Raji (cell line): Measurements from ENCODE around the gene RAB38.

Experiments
- POLR2A ChIP-seq: IDR thresholded peaks from 2 replicates; pipeline ENCODE4 v1.6.1; 2011; ENCODE audit warnings: low read depth, low read length, control low read depth; ENCODE audit not compliant: insufficient read depth

The RAB38 gene

DNA sequence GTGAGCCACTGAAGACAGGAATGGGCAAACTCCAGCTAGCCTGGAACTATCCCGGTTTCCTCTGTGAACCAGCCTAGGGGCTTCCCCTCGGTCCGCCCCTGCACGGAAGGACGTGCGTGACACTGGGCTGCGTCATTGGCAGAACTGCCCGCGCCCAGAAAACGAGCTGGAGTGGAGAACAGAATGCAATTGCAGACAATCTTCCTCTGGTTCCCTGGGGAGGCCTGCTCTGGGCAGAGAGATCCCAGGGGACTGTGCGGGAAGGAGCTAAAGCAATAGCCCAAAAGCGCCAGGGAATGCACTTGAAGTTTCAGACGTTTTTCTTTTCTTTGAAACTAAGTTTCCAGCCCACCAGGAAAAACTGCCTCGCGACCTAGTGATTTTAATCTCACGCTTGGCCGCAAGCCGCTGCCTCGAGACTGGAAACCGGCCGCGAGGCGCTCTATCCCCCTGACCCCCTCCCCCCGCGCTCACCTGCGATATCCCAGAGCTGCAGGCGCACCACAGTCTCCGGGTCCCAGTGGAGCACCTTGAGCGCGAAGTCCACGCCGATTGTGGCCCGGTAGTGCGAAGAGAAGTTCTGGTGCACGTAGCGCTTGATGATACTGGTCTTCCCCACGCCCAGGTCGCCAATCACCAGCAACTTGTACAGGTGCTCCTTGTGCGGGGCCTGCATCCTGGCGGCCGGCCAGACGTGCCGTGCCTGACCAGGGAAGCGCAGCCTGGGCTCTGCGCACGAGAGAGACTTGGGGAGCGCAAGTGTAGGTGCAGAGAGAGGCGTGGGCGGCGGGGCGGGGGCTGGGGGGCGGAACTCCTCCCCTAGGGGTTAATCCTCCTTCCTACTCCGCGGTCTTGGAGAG lies at the start of gene RAB38:
Gene RAB38, minus strand, starts transcription at position 735 of the 860 bp plus-strand sequence. Its CDS starts 59 bp downstream, at position 676.
- no peak for TF ChIP-seq POLR2A

DNA sequence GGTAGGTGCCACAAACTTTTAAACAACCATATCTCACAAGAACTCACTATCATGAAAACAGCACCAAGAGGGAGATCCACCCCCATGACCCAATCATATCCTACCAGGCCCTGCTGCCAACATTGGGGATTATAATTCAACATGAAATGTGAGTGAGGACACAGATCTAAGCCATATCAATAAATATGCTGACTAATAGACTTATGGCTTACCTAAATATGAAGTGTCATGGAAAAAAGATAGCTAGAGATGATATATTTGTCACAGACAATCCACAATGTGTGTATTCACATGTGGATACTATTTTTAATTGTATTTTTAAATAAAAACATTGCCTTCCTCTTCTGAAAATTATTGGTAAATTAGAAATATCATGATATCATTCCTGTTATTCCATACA lies 38.2 kb upstream of the RAB38 start:
- no peak for TF ChIP-seq POLR2A

DNA sequence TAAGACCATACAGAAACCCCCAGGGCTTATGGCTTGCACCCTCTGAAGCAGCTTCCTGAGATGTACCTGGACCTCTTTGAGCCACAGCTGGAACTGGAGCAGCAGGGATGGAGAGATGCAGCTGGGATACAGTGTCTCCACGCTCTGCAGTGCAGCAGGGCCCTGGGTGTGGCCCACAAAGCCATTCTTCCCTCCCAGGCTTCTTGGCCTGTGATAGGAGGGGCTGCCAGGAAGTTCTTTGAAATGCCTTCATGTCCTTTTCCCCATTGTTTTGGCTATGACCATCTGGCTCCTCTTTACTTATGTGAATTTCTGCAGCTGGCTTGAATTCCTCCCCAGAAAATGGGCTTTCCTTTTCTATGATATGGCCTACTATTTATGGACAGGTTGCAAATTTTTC lies 37.1 kb upstream of the RAB38 start:
- no peak for TF ChIP-seq POLR2A

DNA sequence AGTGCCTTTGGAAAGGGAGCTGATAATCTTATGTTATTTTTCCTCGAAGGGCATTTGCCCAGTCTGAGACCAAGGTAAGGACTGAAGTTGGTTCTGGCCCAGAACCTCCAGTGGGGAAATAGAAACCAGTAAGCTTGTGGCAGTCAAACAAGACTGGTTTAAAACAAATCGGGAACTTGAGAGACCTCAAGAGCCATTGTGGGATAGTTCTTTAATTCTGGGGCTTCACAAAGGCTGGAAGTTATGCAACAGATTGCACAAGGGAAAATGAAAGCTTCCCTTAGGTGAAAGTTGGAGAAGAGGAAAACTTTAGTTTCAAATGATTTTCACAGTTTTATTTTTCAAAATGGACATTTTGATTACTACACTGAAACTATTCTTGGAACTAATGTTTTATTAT lies 33.5 kb upstream of the RAB38 start:
- TF ChIP-seq POLR2A, result no peak

DNA sequence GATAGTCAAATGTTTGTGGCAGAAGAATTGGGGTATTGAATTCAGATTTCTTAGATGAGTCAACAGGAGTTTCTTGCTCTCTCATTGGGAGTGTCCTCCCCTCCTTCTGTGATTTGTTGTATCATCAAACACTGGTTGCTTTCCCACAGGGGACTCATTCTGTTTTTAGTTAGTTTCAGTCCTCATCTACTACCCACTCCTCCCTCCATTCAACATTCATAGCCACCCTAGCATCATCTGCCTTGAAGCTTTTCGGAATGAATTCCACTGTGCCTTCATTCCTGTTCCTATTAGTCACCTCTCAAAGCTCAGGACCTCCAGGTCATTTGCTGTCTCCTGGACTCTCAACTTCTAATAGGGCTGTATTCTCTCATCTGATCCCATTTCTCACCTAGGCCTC lies 31.5 kb upstream of the RAB38 start:
- no peak for TF ChIP-seq POLR2A

DNA sequence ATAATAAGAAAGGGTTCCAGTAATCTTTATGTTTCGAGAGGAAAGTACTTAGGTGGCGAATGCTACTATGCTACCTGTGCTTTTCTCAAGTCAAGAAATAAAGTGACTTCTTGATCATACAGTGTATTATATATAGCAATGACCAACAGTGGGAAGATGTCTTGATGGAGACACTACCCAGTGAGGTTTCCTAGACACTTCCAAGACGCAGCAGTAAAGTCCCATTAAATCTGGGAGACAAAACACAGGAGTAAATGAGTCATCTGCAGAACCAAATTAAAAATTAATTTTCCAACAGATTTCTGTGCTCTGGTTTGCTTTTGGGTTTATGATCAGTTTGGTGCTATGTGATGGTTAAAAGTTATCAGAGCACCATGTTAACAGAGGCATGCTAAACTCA lies 29.1 kb upstream of the RAB38 start:
- TF ChIP-seq POLR2A, result no peak

DNA sequence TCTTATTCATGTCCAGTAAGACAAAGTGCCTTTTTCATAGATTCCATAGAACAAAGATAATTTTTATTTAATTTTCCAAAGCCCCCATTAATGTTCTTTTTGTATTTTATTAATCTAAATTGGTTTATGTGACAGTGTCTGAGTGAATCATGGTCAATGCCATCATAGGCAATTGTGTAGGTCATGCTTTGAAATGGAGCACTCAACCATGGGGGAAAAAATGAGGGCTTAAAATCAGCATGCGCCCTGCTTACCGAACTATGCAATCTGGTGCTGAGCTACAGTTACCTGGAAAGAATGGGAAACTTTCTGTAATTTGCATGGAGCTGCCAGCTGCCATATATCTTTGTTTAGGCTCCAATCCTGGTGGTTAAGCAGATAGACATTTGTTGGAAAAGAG lies 28.4 kb upstream of the RAB38 start:
- no peak for TF ChIP-seq POLR2A

DNA sequence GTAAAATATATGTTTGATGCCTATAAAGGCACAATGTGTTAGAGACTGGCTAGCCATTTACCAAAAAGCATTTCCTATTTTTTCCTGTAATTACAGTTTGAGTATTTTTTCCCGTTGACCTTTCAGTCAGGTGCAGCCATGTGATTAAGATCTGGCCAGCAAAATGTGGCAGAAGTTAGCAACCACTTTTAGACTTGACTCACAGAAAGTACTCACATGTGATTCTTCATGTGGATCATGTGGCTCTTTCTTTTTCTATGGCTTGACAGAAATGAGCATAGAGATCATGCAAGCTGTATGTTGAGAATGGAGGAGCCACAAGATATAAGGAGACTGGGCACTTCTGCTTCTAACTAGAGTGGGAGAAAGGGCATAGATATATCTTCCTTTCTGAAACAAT lies 27.3 kb upstream of the RAB38 start:
- TF ChIP-seq POLR2A, result no peak

DNA sequence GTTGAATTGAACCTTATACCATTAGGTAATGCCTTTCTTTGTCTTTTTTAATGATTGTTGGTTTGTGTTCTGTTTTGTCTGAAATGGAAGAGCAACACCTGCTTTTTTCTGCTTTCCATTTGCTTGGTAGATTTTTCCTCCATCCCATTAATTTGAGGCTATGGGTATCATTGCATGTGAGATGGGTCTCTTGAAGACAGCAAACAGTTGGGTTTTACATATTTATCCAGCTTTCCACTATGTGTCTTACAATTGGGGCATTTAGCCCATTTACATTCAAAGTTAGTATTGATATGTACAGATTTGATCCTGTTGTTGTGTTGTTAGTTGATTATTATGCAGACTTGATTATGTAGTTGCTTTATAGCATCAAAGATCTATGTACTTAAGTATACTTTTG lies 21.1 kb upstream of the RAB38 start:
- TF ChIP-seq POLR2A, result no peak

DNA sequence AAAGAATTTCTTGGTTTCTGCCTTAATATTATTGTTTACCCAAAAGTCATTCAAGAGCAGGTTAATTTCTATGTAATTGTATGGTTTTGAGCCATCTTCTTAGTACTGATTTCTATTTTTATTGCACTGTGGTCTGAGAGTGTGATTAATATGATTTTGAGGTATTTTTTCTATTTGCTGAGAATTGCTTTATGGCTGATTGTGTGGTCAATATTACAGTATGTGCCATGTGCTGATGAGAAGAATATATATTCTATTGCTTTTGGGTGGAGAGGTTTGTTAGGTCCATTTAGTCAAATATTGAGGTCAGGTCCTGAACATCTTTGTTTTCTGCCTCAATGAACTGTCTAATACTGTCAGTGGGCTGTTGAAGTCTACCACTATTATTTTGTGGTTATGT lies 20.7 kb upstream of the RAB38 start:
- TF ChIP-seq POLR2A, result no peak

DNA sequence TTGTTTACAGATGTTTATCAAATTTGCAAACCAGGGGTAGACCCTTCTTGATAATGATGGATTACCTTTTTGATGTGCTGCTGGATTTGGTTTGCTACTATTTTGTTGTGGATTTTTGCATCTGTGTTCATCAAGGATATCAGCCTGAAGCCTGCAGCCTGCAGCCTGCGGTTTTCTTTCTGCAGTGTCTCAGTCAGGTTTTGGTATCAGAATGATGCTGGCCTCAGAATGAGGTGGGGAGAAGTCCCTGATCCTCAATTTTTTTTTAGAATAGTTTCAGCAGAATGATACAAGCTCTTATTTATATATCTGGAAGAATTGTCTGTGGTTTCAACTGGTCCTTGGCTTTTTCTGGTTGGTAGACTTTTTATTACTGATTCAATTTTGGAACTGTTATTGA lies 19.7 kb upstream of the RAB38 start:
- no peak for TF ChIP-seq POLR2A

DNA sequence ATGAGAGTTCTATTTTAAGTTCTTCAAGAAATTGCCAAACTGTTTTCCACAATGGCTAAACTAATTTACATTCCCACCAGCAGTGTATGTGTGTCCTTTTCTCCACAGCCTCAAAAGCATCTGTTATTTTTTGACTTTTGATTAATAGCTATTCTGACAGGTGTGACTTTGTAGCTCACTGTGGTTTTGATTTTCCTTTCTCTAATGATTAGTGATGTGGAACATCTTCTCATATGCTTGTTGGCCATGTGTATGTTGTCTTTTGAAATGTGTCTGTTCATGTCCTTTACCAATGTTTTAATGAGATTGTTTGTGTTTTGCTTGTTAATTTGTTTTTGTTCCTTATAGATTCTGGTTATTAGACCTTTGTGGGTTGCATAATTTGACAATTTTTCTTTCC lies 18.0 kb upstream of the RAB38 start:
- no peak for TF ChIP-seq POLR2A

DNA sequence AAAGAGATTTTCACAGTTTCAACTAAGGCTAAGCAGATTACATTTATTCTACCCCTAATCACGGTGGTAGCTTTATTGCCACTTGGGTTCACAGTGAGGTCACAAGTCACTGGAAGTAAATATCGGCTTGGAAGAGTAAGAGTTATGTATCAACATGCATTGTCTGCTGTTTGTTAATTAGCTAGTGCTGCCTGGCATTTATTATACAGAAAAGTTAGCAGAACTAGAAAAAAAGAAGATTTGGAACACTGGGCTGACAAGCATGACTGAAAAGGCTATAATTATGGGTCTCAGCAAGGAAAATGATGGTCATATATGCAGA lies 13.7 kb upstream of the RAB38 start:
- TF ChIP-seq POLR2A, result no peak

DNA sequence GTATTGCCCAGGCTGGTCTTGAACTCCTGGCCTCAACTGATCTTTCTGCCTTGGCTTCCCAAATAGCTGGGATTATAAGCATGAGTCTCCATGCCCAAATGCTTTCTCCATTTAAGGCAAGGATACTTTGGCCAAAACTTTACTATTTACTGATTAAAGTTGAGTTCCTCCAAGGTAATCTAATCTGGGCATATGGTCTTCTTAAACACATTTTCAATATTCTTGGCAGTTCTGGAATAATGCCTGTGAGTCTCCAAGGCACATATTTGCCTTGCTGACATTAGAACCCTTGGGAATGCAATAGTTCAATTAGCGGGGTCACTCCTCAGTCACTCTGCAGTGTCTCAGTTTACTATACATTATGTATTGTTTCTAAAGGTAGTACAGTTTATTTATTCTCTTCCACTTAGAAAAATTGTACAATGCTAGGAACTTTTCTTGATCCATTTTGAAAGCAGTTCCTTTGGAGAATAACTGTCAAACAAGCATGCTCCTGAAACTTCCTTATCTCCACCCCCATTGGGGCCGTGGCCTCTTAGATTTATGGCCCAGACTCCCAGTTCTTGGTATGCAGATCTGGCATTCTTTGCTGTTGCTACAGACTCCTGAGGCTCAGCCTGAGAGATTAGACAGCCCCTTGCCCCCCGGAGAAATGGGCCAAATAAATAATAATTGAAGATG lies 13.1 kb upstream of the RAB38 start:
- TF ChIP-seq POLR2A, result no peak

DNA sequence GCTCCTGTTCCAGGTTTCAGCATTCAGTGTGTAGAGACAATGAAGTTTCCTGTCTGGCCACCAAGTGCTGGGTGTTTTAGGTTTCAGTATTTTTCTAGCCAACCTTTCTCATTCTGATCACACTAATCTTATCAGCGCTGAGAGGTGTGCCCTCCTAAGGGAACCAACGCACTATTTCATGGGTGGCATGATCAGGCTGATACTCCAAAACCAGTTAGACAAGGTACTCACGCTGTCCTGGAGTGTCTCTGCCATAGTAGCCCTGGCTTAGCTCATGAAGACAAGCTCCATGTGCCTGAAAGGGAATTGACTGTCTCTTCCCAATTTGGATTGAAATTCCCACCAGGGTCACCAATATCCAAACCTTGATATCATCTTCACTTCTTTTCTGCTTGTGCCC lies 8.0 kb upstream of the RAB38 start:
- TF ChIP-seq POLR2A, result no peak

DNA sequence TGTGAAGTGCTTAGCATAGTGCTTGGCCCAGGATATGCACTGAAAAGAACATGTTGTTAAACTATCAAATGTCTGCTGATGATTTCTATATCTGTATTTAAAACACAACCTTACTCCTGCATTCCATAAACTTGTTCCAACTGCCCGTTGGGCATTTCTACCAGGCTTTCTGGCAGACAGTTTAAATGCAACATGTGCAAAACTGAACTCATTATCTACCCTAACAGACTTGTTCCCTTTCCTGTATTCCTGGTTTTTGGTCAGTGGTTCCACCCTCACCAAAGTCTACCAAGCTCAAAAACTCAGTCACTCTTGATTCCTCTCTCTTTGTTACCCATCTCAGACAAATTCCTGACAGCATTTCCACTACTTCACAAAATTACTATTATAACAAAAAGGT lies 6.5 kb upstream of the RAB38 start:
- TF ChIP-seq POLR2A, result no peak
